Endothelial cell of umbilical vein (primary cell): ENCODE data around the gene ZNF488. TPM values are rescaled to one million over a fixed set of nuclear protein-coding genes. Genes with fewer than 3 reads are reported as not detected.

ENCODE experiments used
- BruUV-seq: library from RNA; stranded (reverse); fragments of 400-500 nt; replicated peaks from 2 replicates; lab custom pipeline; 2021; lab: Mats Ljungman, UMichigan
- CTCF ChIA-PET: fragments of 300-600, 350-600 bp; sonication (Branson Sonifier 250); formaldehyde crosslinking; loops from one replicate; lab custom pipeline; 2021; ENCODE audit warnings: antibody characterized with exemption, inconsistent platforms; lab: Charles Lee
- POLR2A ChIA-PET: fragments of 300-600, 350-600 bp; sonication (Branson Sonifier 250); formaldehyde crosslinking; loops from one replicate; lab custom pipeline; 2021; ENCODE audit warnings: antibody characterized with exemption, inconsistent platforms; lab: Charles Lee
- DNase-seq: peaks from one replicate; pipeline ENCODE4 v3.0.0-alpha.2; 2011; ENCODE audit warnings: low read depth, low spot score
- FAIRE-seq: peaks from 2 replicates; lab custom pipeline; 2011; peaks lifted over from hg19 to GRCh38; lab: Jason Lieb, UNC
- H2AFZ ChIP-seq: 2 replicates; pipeline ENCODE4 v1.6.0; 2012; ENCODE audit warnings: low read depth, low read length, control low read depth, inconsistent platforms
- H3K27ac ChIP-seq: 2 replicates; pipeline ENCODE4 v1.5.1; 2011; ENCODE audit warnings: low read depth, mild to moderate bottlenecking, control low read depth, low read length, moderate library complexity; ENCODE audit not compliant: insufficient read depth
- H3K27me3 ChIP-seq, 2 experiments: 2 replicates each; pipeline versions ENCODE4 v1.6.0 to v1.6.1; 2011; ENCODE audit warnings: low read length in 2 of 2, mixed read lengths in 1 of 2; ENCODE audit not compliant: control insufficient read depth in 2 of 2, insufficient read depth in 2 of 2
- H3K36me3 ChIP-seq, 2 experiments: 2 replicates in 1 of 2; 3 replicates in 1 of 2; pipeline ENCODE4 v1.5.1; 2011; ENCODE audit warnings: low read length in 2 of 2, mild to moderate bottlenecking in 1 of 2, moderate library complexity in 1 of 2; ENCODE audit not compliant: control insufficient read depth in 2 of 2, insufficient read depth in 2 of 2; ENCODE audit errors: extremely low read depth in 1 of 2
- H3K4me1 ChIP-seq: 3 replicates; pipeline ENCODE4 v1.5.1; 2011; ENCODE audit warnings: mild to moderate bottlenecking, low read length; ENCODE audit not compliant: control insufficient read depth, insufficient read depth; ENCODE audit errors: extremely low read depth
- H3K4me2 ChIP-seq: 2 replicates; pipeline ENCODE4 v1.6.1; 2011; ENCODE audit warnings: low read length, control low read depth, mixed read lengths; ENCODE audit not compliant: insufficient read depth
- H3K4me3 ChIP-seq, 3 experiments: fragments of 200-600 bp in 1 of 3; sonication (generic), shearing (Covaris generic) in 1 of 3; replicated peaks in 1 of 3; 2 replicates each; pipeline ENCODE4 v1.5.1; 2011 to 2016; ENCODE audit warnings: control low read depth in 3 of 3, low read length in 3 of 3, mild to moderate bottlenecking in 2 of 3, inconsistent platforms in 1 of 3, low read depth in 1 of 3, moderate library complexity in 1 of 3; ENCODE audit not compliant: insufficient read depth in 1 of 3
- H3K79me2 ChIP-seq: 2 replicates; pipeline ENCODE4 v1.6.0; 2012; ENCODE audit warnings: low read length, inconsistent platforms; ENCODE audit not compliant: control insufficient read depth, insufficient read depth
- H3K9ac ChIP-seq: replicated peaks from 2 replicates; pipeline ENCODE3; 2011; ENCODE audit warnings: low read length, control low read depth; ENCODE audit not compliant: insufficient read depth; ENCODE audit errors: extremely low read depth
- H3K9me1 ChIP-seq: replicated peaks from 3 replicates; pipeline ENCODE4 v1.6.0; 2011; ENCODE audit warnings: mild to moderate bottlenecking, low read length; ENCODE audit not compliant: control insufficient read depth, insufficient read depth; ENCODE audit errors: extremely low read depth
- H3K9me3 ChIP-seq: replicated peaks from 2 replicates; pipeline ENCODE4 v1.5.1; 2012; ENCODE audit warnings: low read length, inconsistent platforms; ENCODE audit not compliant: control insufficient read depth, insufficient read depth
- H4K20me1 ChIP-seq: replicated peaks from 2 replicates; pipeline ENCODE3; 2011; ENCODE audit warnings: mild to moderate bottlenecking, low read length; ENCODE audit not compliant: control insufficient read depth, insufficient read depth; ENCODE audit errors: extremely low read depth
- EZH2 ChIP-seq: IDR thresholded peaks from 2 replicates; pipeline ENCODE4 v1.6.1; 2012; ENCODE audit warnings: borderline replicate concordance, low read depth, mild to moderate bottlenecking, moderate library complexity, low read length, inconsistent platforms; ENCODE audit not compliant: severe bottlenecking
- FOS ChIP-seq: IDR thresholded peaks from 2 replicates; pipeline ENCODE4 v1.6.1; 2011; ENCODE audit warnings: mild to moderate bottlenecking, low read length, moderate library complexity, borderline replicate concordance; ENCODE audit not compliant: insufficient read depth
- GATA2 ChIP-seq: IDR thresholded peaks from 2 replicates; pipeline ENCODE4 v1.7.0; 2011; ENCODE audit warnings: low read depth, mild to moderate bottlenecking, moderate library complexity, mixed read lengths, low read length; ENCODE audit not compliant: insufficient read length, insufficient read depth
- MAX ChIP-seq: IDR thresholded peaks from 2 replicates; pipeline ENCODE4 v1.6.1; 2011; ENCODE audit not compliant: insufficient read depth, insufficient read length
- MYC ChIP-seq: IDR thresholded peaks from one replicate; pipeline ENCODE4 v1.6.1; 2011; ENCODE audit warnings: mild to moderate bottlenecking, low read depth, low read length
- POLR2AphosphoS5 ChIP-seq: IDR thresholded peaks from 2 replicates; pipeline ENCODE4 v1.6.1; 2012; ENCODE audit warnings: low read depth, mild to moderate bottlenecking, control low read depth, low read length, moderate library complexity; ENCODE audit not compliant: insufficient read depth
- dilution Hi-C: fragments of 300-500 bp; cut with MboI; formaldehyde crosslinking; loops from one replicate; pipeline ENCODE4 v1.15.0; 2019; ENCODE audit warnings: low sequenced_read_pairs; ENCODE audit not compliant: extremely low pct_ligation_motif_present
- intact Hi-C: fragments of 100-400 bp; cut with micrococcal nuclease; formaldehyde crosslinking; loops from one replicate; pipeline ENCODE4 v1.10.0; 2022
- polyA plus RNA-seq, 4 experiments: library from polyadenylated mRNA; depleted of rRNA in 3 of 4; stranded (reverse) in 3 of 4; unstranded in 1 of 4; fragments of >200 nt; gene quantifications; 2 replicates each; pipeline versions ENCODE4 v1.2.1 to v1.2.3, GENCODE V29; 2011 to 2012; ENCODE audit warnings: missing spikeins in 1 of 4
- total RNA-seq: library from RNA; stranded (reverse); gene quantifications from 2 replicates; pipeline ENCODE4 v1.2.3, GENCODE V29; 2021
- TF ChIP-seq, protein P1 (sequence below), 2 donors: IDR thresholded peaks; 1 replicate in 1 of 2; 2 replicates in 1 of 2; pipeline ENCODE4 v1.5.1; 2011; ENCODE audit warnings: low read length in 2 of 2, mild to moderate bottlenecking in 2 of 2, moderate library complexity in 2 of 2, control low read depth in 1 of 2, inconsistent platforms in 1 of 2, low read depth in 1 of 2; ENCODE audit not compliant: insufficient read depth in 1 of 2; ENCODE audit errors: extremely low read depth in 1 of 2

ZNF488 gene
- total and polyA plus RNA-seq, 2 donors (not counting 3 experiments of a cell fraction or from before 2014, with no cell fraction given): 0.21 to 0.38 TPM

- POLR2A ChIA-PET: no interaction called here
- H3K9ac ChIP-seq: no peak overlapping the region
- no peak overlapping the region for H3K4me3 ChIP-seq
- dilution Hi-C loops: no loop called here
- no TSS peak for BruUV-seq
- no peaks in the 10 kb centered on the region for H3K36me3 ChIP-seq
- no peaks in the 10 kb centered on the region for H4K20me1 ChIP-seq
- peaks cover 3% of the 10 kb centered on the region for H3K4me1 ChIP-seq
- H2AFZ ChIP-seq: no peak overlapping the region
- intact Hi-C loops: no loop called here
- no peak overlapping the region for H3K27ac ChIP-seq
- no peak for DNase-seq
- CTCF ChIA-PET: interaction anchor here (1.7 kb wide), 1 partner anchor 1096 kb away, joined by 10 read pairs; no protein-coding TSS in a partner anchor
- H3K9me3 ChIP-seq: no peaks in the 10 kb centered on the region
- no peaks in the 10 kb centered on the region for H3K9me1 ChIP-seq
- H3K4me2 ChIP-seq: no peak overlapping the region
- FAIRE-seq: no peak
- peaks cover 22 to 32% of the 10 kb centered on the region in 2 experiments for H3K27me3 ChIP-seq
- TF ChIP-seq POLR2AphosphoS5 (no peak), EZH2 (no peak), GATA2 (no peak), MYC (no peak), FOS (no peak), MAX (no peak)
- TF ChIP-seq, protein P1, sequence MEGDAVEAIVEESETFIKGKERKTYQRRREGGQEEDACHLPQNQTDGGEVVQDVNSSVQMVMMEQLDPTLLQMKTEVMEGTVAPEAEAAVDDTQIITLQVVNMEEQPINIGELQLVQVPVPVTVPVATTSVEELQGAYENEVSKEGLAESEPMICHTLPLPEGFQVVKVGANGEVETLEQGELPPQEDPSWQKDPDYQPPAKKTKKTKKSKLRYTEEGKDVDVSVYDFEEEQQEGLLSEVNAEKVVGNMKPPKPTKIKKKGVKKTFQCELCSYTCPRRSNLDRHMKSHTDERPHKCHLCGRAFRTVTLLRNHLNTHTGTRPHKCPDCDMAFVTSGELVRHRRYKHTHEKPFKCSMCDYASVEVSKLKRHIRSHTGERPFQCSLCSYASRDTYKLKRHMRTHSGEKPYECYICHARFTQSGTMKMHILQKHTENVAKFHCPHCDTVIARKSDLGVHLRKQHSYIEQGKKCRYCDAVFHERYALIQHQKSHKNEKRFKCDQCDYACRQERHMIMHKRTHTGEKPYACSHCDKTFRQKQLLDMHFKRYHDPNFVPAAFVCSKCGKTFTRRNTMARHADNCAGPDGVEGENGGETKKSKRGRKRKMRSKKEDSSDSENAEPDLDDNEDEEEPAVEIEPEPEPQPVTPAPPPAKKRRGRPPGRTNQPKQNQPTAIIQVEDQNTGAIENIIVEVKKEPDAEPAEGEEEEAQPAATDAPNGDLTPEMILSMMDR (IDR thresholded peaks at IDR 0.05; ENCODE audit: extremely low read depth in 1 of 2, insufficient read depth in 1 of 2, low read depth in 1 of 2, low read length in 2 of 2): no peak
- H3K79me2 ChIP-seq: no peaks in the 10 kb centered on the region
These were observed 4.7 kb downstream of the ZNF488 start for GRCh38 chr10:47379445-47379785.
